Renal cortex interstitium (tissue), 15 donors: ENCODE measurements around the gene ITPRIPL1. TPM values are rescaled to one million over a fixed set of nuclear protein-coding genes. Genes with fewer than 3 reads are reported as not detected.
"Not testable (repeated sequence)": the region's sequence is repeated elsewhere in the genome, so short reads cannot be mapped to it uniquely, and the experiment has no call there.

Source experiments
- DNase-seq, 11 donors: peaks; one replicate each; pipeline ENCODE4 v3.0.0-alpha.2; 2013; ENCODE audit warnings: low read depth in 9 of 11, low spot score in 4 of 11; ENCODE audit errors: extremely low read depth in 1 of 11
- long read RNA-seq, 16 experiments: transcript quantifications; one replicate each; lab custom pipeline, GENCODE V29; 2026
- polyA plus RNA-seq, 3 donors: library from polyadenylated mRNA; unstranded; fragments of 120-200 nt; gene quantifications; one replicate each; pipeline ENCODE4 v1.2.1, GENCODE V29; 2013; ENCODE audit not compliant: insufficient read length in 3 of 3

Gene ITPRIPL1, protein sequence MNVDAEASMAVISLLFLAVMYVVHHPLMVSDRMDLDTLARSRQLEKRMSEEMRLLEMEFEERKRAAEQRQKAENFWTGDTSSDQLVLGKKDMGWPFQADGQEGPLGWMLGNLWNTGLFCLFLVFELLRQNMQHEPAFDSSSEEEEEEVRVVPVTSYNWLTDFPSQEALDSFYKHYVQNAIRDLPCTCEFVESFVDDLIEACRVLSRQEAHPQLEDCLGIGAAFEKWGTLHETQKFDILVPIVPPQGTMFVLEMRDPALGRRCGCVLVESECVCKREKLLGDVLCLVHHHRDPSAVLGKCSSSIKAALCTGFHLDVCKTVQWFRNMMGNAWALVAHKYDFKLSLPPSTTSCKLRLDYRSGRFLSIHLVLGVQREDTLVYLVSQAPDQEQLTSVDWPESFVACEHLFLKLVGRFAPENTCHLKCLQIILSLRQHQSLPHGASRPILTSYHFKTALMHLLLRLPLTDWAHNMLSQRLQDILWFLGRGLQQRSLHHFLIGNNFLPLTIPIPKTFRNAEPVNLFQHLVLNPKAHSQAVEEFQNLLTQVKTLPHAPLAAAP
- 1 to 10 TPM; 3.8 to 5.1 (median 4.4) TPM for polyA plus RNA-seq
- long read RNA-seq, donor 1, full-length matches to known transcripts: 5 of 5 reads
- long read RNA-seq, donor 1, partial matches to known transcripts: 0 of 5 reads
- long read RNA-seq, donor 1, other reads (novel, unspliced or antisense): 0 of 5 reads
- long read RNA-seq, donor 2, full-length matches to known transcripts: 6 of 6 reads
- long read RNA-seq, donor 2, partial matches to known transcripts: 0 of 6 reads
- long read RNA-seq, donor 2, other reads (novel, unspliced or antisense): 0 of 6 reads
- long read RNA-seq, donor 3, full-length matches to known transcripts: 5 of 5 reads
- long read RNA-seq, donor 3, partial matches to known transcripts: 0 of 5 reads
- long read RNA-seq, donor 3, other reads (novel, unspliced or antisense): 0 of 5 reads
- long read RNA-seq, donor 4, full-length matches to known transcripts: 10 of 10 reads
- long read RNA-seq, donor 4, partial matches to known transcripts: 0 of 10 reads
- long read RNA-seq, donor 4, other reads (novel, unspliced or antisense): 0 of 10 reads
- long read RNA-seq, donor 5: 0 reads
- long read RNA-seq, donor 6, full-length matches to known transcripts: 2 of 2 reads
- long read RNA-seq, donor 6, partial matches to known transcripts: 0 of 2 reads
- long read RNA-seq, donor 6, other reads (novel, unspliced or antisense): 0 of 2 reads
- long read RNA-seq, donor 7, full-length matches to known transcripts: 5 of 5 reads
- long read RNA-seq, donor 7, partial matches to known transcripts: 0 of 5 reads
- long read RNA-seq, donor 7, other reads (novel, unspliced or antisense): 0 of 5 reads
- long read RNA-seq, donor 8, full-length matches to known transcripts: 11 of 11 reads
- long read RNA-seq, donor 8, partial matches to known transcripts: 0 of 11 reads
- long read RNA-seq, donor 8, other reads (novel, unspliced or antisense): 0 of 11 reads
- long read RNA-seq, donor 9, full-length matches to known transcripts: 5 of 39 reads
- long read RNA-seq, donor 9, partial matches to known transcripts: 34 of 39 reads
- long read RNA-seq, donor 9, other reads (novel, unspliced or antisense): 0 of 39 reads
- long read RNA-seq, donor 10, full-length matches to known transcripts: 10 of 10 reads
- long read RNA-seq, donor 10, partial matches to known transcripts: 0 of 10 reads
- long read RNA-seq, donor 10, other reads (novel, unspliced or antisense): 0 of 10 reads
- long read RNA-seq, donor 11, full-length matches to known transcripts: 9 of 9 reads
- long read RNA-seq, donor 11, partial matches to known transcripts: 0 of 9 reads
- long read RNA-seq, donor 11, other reads (novel, unspliced or antisense): 0 of 9 reads
- long read RNA-seq, donor 12, full-length matches to known transcripts: 1 of 1 reads
- long read RNA-seq, donor 12, partial matches to known transcripts: 0 of 1 reads
- long read RNA-seq, donor 12, other reads (novel, unspliced or antisense): 0 of 1 reads
- long read RNA-seq, donor 13, full-length matches to known transcripts: 9 of 9 reads
- long read RNA-seq, donor 13, partial matches to known transcripts: 0 of 9 reads
- long read RNA-seq, donor 13, other reads (novel, unspliced or antisense): 0 of 9 reads
- long read RNA-seq, donor 14, full-length matches to known transcripts: 2 of 2 reads
- long read RNA-seq, donor 14, partial matches to known transcripts: 0 of 2 reads
- long read RNA-seq, donor 14, other reads (novel, unspliced or antisense): 0 of 2 reads
- long read RNA-seq, donor 15, full-length matches to known transcripts: 6 of 6 reads
- long read RNA-seq, donor 15, partial matches to known transcripts: 0 of 6 reads
- long read RNA-seq, donor 15, other reads (novel, unspliced or antisense): 0 of 6 reads
- long read RNA-seq, donor 16, full-length matches to known transcripts: 32 of 32 reads
- long read RNA-seq, donor 16, partial matches to known transcripts: 0 of 32 reads
- long read RNA-seq, donor 16, other reads (novel, unspliced or antisense): 0 of 32 reads

DNA sequence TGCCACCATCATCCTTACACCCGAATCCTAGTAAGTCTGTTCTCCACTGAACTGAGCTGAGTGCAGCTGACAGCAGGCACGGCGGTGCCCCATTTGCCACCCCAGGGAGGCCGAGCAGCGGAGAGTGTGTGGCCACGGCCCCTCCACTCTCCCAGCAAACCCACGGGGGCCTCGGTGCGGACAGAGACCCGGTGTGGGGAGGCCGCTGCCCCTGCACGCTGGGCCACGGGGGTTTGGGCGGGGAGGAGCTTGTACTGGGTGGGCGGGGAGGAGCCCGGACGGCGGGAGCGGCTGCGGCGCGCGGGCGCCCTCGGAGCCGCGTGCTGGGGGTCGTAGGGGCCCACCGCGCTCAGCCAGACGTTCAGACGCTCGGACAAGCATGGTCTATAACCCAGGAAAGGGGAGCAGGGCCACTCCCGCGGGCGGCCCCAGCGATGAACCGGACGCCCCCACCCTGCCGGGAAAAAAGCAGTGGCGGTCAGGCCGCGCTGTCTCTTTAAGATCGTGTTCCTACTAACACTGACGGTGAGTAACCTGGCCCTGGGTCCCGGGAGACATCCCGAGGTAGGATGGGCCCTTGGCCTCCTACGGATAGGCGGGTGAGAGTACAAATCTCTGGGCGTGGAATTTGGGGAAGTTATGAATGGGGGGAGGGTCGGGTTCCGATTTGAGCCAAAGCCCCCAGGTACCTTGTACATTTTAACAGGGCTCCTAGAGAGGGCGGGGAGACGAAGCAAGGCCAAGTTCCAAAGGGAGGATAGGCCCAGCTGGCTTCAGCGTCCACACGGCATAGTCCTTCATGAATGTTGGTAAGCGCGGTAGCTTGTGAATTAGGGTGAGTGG lies at the start of gene ITPRIPL1:
TSS of gene ITPRIPL1 (plus strand) at position 277 of the 843 bp plus-strand sequence. CDS start at position 800, 523 bp downstream.
- peak in 1 of 11 donors; percentile 23 for DNase-seq

DNA sequence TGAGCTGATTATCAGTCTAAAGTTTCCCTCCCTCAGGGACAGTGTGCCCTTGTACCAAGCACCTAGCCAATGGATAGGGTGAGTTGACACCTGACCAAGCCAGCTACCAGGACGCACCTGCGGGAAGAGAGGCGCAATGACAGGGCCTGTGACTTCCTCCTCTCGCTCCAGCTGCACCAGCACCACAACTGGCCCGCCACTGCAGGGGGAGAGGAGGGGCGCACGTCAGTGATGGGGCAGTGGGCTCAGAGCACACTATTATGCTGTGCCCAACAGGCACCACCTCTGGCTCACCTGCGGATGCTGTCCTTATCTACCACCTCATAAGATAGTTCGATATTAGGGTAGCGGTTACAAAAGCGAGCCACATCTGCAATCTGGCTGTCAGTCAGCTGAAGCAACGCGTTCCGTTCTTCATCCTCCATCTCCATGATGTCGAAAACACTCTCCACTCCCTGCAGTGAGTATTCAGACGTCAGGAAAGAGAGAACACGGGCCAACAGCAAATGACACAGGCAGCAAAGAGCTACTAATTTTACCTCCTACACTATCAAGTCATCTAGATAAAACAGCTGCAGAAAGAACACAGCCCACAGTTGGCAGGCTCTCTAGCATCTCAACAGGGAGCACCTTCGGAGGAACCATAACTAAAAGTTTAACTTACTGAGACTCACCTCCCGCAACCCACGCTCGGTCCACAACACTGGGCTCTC lies 48.2 kb upstream of the ITPRIPL1 start:
- DNase-seq: no peak

DNA sequence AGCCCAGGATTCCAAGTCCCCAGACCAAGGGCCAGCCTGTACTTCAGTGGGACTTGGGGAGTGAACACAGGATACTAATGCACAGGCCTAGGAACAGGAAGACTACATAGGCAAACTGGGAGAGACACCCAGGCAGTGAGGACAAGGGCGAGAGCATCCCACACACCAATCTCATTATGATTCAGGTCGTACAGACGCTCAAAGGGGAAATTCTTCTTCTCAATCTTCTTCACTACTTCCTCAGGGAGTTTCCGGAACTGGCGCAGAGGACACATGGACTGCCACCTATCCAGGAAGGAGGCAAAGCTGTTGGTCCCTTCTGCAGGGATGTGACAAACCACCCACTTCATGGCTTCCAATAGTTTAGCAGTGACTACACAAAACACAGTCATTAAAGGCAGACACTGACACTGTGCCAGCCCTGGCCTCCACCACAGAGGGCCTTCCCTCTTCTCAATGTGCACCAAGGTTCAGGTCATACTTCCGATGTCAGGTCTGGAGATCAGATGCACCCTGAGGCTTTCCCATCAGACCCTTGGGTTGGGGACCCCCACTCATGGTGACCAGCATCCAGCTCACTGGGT lies 37.8 kb upstream of the ITPRIPL1 start:
- DNase-seq: no peak

DNA sequence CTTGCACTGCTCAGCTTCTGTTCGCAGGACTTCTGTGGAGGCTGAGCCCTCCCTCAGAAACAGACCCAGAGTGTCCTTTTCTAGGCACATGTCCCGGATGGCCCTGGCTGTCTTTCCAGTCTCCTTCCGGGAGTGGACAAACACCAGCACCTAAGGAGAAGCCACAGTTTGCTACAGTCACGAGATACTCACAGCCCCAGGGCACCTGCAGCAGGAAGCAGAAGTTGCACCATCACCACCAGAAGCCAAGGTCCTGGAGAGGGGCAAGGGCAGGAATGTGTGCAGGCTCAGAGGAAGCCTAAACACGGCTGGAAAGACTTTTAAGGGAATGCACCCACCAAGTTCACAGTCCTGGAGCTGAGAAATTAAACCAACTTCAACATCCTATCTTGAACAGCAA lies 33.4 kb upstream of the ITPRIPL1 start:
- DNase-seq: no peak

DNA sequence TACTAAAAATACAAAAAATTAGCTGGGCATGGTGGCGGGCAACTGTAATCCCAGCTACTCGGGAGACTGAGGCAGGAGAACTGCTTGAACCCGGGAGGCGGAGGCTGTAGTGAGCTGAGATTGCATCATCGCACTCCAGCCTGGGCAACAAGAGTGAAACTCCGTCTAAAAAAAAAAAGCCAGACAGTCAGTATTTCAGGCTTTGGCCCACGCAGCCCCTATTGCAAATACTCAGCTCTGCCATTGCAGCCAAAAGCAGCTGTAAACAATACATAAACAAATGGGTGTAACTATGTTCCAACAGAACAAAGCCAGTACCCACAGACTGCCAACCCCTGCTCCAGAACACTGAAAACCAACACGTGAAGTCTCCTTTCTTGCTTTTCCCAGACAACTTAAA lies 30.8 kb upstream of the ITPRIPL1 start:
- not testable (repeated sequence) for DNase-seq

DNA sequence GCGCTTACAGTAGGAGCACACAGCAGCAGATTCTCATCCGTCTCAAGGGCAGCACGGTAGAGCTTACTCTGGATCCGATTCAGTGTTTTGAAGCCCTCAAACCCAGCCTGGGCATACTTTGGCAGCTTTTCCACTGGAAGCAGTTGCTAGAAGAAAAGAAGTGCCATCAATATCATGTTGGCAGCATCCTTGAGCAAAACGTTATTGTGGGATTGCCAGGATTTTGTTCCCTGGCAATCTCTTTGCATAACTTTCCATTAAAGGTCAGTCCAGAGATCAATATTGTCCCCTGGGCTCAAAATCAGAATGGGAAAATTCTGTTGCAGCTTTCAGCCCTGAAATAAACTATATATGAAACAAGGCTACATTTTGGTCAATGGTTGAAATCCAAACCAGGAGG lies 28.2 kb upstream of the ITPRIPL1 start:
- DNase-seq: no peak

DNA sequence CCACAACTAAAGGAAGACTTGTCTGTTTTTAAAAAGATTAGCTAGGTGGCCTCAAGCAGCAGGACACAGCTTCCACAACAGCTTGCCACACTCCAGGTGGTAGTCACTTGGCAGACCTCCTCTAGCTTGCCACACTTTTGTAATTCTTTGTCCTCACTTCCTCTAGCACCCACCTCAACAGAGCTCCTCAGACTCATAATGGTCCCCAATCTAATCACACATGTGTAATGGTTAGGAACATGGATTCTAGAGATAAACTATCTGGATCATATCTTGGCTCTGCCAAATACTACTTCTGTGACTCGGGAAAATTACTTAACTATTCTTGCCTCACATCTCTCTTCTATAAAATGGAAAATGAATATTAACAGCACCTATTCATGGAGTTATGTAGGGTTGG lies 23.3 kb upstream of the ITPRIPL1 start:
- no peak for DNase-seq

DNA sequence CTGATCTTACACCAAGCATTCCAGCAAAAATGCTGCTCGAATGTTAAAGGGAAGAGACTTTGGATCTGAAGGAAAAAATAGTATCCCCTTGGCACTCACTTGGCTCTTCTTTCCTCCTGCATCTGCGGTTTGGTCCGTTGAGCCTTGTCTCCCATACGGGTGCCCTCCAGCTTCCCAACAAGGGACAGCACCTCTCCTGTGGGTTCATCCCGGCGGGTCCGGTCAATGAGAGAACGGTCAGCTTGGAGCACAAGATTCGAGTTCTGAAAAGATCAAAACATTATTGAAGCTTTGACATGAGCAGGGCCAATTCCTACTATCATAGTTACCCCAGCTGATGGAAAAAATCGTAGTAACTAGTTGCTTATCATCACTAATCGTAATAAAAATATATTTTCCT lies 20.5 kb upstream of the ITPRIPL1 start:
- no peak for DNase-seq

DNA sequence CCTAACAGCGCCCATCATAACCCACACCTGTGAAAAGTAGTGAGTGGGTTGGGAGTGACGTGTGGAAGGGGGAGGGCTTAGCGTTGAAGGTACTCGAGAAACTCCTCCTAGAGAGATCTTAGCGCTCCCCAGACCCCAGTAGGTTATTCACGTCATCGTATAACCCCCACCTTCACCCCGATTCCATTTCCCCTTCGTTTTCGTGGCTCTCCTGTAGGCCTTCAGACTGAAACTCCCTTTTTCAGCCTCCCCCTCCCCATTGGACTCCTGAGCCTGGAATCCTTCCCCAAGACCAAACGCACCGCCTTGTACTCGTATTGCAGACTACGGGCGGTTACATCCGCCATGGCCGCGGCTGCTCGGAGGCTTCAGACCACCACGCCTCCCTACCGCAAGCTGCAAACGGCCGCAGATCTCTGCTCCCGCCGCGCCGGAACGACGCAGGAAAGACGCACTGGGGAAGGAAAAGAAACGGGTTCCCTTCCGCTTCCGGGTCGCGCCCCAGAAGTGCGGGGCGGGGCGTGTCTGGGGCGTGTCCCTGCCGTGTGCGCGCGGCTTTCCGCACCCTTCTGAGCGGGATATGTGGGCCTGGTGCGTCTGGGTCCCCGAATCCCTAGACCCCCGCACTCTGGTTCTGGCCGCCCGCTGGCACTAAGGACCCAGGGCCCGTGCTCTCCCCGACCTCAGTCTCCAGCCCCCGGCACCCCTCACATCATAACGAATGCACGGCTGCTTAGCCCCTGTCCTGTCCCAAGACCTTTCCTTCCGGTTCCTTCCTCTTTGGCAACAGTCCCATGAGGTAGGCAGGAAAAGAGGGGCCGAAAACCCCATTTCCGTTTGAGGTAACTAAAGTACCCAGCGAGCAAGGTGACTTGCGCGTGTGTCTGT lies 19.8 kb upstream of the ITPRIPL1 start, which contains the start of gene SNRNP200:
TSS of gene SNRNP200 (minus strand) at position 456 of the 888 bp plus-strand sequence. CDS start at position 347, 109 bp downstream.
- DNase-seq: peak in 10 of 11 donors; percentile 55 to 85 (median 77)

DNA sequence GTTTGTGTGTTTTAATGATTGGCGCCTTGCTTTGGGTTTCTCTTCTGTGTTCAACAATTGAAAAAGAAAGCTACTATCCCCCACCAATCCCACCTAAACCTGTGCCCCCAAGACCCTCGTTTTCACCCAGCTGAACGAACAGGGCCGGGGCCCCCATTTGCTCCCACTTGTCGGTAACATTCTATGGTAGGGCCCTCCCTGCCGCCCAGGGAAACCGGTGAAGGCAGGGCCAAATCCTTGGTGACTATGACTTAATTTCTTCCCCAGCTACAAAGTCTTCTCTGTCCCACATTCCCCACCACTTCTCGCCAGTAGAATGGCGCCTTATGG lies 19.2 kb upstream of the ITPRIPL1 start:
- no peak for DNase-seq

DNA sequence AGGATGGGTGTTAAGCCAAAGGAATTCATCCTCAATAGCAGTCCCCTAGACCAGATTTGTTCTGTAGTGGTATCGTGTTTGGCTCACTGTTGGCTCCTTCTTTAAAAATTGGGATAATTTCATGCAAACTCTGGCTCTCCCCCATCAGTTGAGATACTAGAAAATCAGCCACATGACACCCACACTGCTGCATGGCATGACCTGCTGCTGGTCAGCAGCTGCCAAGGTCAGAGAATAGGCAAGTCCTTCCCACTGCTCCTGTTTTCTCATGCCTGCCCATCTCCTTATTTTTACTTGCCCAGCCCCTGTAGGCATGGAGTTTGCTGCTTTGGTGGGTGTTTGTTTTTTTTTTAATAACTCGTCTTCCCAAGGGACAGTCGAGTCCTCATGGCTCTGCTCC lies 18.7 kb upstream of the ITPRIPL1 start:
- DNase-seq: no peak

DNA sequence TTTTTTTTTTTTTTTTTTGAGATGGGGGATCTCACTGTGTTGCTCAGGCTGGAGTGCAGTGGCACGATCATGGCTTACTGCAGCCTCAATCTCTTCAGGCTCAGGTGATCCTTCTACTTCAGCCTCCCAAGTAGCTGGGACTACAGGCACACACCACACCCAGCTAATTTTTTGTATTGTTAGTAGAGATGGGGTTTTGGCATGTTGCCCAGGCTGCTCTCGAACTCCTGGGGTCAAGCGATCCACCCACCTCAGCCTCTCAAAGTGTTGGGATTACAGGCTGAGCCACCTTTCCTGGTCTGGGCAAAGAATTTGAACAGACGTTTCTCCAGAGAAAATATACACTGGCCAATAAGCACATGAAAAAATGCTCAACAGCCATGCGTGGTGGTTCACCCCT lies 16.9 kb upstream of the ITPRIPL1 start:
- no peak for DNase-seq

DNA sequence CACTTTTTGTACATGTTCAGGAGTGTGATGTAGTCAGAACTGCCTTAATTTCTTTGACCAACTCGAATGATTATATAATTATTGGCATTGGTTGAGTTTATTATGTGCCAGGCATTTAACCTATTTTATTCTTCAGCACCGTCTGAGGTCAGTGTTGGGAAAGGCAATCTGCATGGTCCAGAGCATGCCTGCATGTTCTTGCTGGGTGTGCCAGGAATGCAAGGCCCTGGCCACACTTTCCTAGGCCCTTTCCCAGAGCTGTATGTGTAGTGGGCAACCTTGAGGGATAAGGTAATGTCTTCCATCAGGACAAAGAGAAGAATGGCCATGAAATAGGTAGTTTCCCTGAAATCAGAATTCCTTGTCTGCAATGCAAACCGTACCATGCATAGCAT lies 10.1 kb upstream of the ITPRIPL1 start:
- DNase-seq: no peak
